ENCODE data around the gene HS2ST1.
A peak's percentile ranks its signal among the peaks of the same experiment; 100 is the strongest.

The HS2ST1 gene

DNA sequence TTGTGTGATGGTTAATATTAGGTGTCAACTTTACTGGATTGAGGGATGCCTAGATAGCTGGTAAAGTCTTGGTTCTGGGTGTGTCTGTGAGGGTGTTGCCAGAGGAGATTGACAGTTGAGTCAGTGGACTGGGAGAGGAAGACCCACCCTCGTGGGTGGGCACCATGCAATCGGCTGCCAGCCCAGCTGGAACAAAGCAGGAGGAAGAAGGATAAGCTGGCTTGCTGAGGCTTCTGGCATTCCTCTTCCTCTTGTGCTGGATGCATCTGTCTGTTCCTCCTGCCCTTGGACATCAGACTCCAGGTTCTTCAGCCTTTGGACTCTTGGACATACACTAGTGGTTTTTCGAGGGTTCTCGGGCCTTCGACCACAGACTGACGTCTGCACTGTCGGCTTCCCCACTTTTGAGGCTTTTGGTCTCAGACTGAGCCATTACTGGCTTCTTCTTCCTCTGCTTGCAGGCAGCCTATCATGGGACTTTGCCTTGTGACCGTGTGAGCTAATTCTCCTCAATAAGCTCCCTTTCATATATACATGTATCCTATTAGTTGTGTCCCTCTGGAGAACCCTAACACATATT is 230.0 kb downstream of the HS2ST1 start:
- DNase-seq = no peak

DNA sequence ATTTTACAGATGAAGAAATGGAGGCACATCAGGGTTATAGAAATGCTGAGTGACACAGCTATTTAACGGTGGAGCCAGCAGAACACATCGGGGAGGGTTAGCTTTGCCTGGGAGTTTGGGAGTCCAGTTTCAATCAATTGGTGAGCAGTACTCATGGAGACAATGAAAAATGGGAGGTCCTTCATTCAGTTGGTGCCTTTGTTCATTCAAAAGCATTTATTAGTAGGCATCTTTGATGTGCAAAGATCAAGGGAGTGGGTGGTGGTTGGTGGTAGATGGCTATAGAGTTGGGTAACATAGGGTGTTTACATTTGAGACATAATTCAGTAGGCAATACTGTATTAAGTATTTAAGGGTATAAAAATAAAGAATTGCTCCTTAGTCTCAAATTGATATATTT is 230.5 kb downstream of the HS2ST1 start:
- DNase-seq = no peak

DNA sequence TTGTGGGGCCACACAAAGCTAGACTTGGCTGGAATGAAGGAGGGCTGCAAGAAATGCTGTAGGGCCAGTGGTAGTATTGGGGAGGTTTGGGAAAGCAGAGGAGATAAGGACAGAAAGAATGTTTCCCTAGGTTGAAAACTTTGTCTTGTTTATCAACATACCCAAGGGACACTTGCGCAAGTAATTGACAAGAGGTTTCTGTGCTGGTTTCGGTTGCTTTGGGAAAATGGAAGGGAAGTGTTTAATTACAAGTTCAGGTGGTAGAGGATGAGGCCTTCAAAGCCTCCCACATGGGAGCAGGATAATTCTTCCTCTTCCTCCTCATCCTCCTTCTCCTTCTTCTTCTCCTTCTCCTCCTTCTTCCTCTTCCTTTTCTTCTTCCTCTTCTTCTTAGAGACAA is 232.1 kb downstream of the HS2ST1 start:
- DNase-seq = no peak

DNA sequence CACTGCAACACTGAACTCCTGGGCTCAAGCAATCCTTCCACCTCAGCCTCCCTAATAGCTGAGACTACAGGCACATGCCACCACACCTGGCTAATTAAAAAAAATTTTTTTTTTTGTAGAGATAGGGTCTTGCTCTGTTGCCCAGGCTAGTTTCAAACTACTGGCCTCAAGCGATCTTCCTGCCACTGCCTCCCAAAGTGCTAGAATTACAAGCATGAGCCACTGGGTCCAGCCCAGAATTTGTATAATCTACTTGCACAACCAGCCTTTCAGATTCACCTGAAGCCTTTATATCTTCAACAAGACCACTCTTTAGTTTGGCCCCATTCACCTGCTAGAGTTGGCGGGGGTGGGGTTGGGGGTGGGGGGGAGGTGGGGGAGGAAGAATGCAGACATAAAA is 232.6 kb downstream of the HS2ST1 start:
- no peak for DNase-seq

GRCh38 chr1:87147851-87148250 is 233.4 kb downstream of the HS2ST1 start:
- DNase-seq = no peak

- DNase-seq = no peak
Observed at GRCh38 chr1:87148661-87149060, 234.2 kb downstream of the HS2ST1 start.

GRCh38 chr1:87149241-87150041 is 235.0 kb downstream of the HS2ST1 start:
- DNase-seq = no peak

DNA sequence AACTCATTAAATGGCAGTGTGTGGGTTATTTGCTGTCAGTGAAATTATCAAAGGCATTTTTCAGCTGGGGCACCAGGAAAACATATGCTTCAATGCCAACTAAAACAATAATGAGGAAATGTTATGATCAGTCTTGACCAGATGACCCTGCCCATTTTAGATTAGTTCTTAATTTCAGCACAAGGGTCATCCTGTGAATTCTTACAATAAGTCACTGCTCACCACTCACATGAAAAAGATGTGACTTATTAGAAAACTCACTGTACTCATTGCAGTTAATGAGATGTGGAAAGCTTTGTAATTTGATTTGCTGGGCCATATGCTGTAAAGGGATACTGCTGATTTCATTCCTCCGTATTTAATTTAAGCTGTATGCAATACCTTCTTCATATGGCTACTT is 235.7 kb downstream of the HS2ST1 start:
- no peak for DNase-seq

DNA sequence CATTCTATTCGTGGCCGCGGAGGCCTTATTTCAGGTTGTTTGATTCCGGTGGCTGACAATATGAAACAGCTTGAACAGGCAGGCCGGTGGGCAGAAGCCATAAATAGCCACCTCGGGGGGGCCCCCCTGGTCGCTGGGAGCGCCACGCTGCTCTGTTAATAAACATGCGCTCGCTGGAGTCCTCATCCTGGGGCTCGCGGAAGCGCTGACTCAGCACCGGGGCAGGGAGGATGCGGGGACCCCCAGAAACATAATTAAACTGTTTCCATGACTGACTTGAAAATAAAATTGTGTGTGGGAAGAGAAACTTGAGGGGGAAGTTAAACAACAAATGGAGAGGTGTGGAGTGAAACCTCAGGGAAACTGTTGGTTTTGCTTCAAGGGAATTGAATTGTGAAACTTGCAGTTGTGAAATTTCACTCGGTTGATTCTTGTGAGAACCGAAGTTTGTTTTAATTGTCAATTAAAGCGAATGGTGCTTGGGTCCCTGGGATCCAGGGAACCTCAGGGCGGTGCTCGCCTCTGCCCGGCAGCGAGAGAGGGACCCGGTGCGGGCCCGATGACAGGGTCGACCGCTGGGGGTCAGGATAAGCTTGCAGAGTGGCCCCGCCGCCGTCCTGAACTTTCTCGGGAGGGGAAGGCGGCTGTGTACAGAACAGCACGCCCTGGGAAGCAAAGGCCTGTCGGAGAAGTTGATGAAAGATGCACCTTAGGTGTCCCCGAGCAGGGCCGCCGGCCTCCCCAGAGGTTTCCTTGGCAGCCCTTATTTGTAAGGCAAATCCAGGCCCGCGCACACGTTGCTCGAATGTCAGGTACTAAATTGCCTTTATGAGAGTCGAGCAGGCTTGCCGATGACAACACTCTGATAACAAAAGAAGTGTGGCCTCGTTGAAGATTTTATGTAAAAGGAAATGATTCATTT is 237.3 kb downstream of the HS2ST1 start:
- peak; percentile 66 for DNase-seq

DNA sequence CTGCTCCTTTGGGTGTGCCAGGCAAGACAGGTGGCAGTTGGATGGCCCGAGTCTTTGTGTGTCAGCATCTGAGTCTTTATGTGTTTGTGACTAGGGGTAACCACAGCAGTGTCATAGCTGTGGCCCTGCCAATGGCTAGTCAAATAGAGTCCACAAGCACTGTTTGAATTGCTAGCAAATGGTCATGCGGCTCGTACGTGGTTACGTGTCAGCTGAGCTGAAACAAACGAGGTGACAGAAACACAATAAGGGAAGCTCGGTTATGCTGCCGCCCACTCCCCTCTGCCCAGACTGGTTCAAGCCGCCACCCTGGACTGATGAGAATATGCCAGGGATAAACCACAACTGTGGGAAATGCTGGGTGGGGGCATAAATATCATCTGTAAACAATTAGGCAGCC is 239.9 kb downstream of the HS2ST1 start:
- DNase-seq = no peak

- DNase-seq = no peak
Observed at GRCh38 chr1:87155170-87155569, 240.7 kb downstream of the HS2ST1 start.

- DNase-seq = no peak
Observed at GRCh38 chr1:87155648-87156047, 241.2 kb downstream of the HS2ST1 start.

GRCh38 chr1:87156124-87156523 is 241.7 kb downstream of the HS2ST1 start:
- DNase-seq = no peak

GRCh38 chr1:87159378-87159915 is 245.0 kb downstream of the HS2ST1 start:
- DNase-seq = no peak
